Heart right ventricle (tissue), 16 donors: ENCODE measurements around the gene GRK5. TPM values are rescaled to one million over a fixed set of nuclear protein-coding genes. Genes with fewer than 3 reads are reported as not detected.
A peak's percentile ranks its signal among the peaks of the same experiment; 100 is the strongest.

Source experiments
- ATAC-seq, 8 donors: fragments of 200-7000 bp; cut with Tn5 transposase; one replicate each; pipeline ENCODE4 v1.9.1; 2020; ENCODE audit warnings: mild to moderate bottlenecking in 8 of 8, moderate library complexity in 8 of 8, moderate number of reproducible peaks in 1 of 8
- DNase-seq, 2 donors: peaks; one replicate each; pipeline ENCODE4 v3.0.0-alpha.2; 2020
- H3K27ac ChIP-seq, 10 donors: fragments of 200-600 bp; sonication (generic) in 2 of 10; one replicate each; pipeline versions ENCODE4 v1.5.0 to v1.8.0; 2020 to 2022; ENCODE audit warnings: mild to moderate bottlenecking in 3 of 10
- H3K27me3 ChIP-seq, 7 donors: fragments of 200-600 bp; one replicate each; pipeline ENCODE4 v1.8.0; 2021 to 2022; ENCODE audit warnings: mild to moderate bottlenecking in 2 of 7
- H3K36me3 ChIP-seq, 9 donors: fragments of 200-600 bp; sonication (generic) in 1 of 9; one replicate each; pipeline versions ENCODE4 v1.5.0 to v1.8.0; 2020 to 2022; ENCODE audit warnings: mild to moderate bottlenecking in 2 of 9
- H3K4me1 ChIP-seq, 9 donors: fragments of 200-600 bp; sonication (generic) in 1 of 9; one replicate each; pipeline versions ENCODE4 v1.5.0 to v1.8.0; 2020 to 2022; ENCODE audit warnings: mild to moderate bottlenecking in 4 of 9
- H3K4me3 ChIP-seq, 10 donors: fragments of 200-600 bp; sonication (generic) in 2 of 10; one replicate each; pipeline versions ENCODE4 v1.5.0 to v1.8.0; 2020 to 2022; ENCODE audit warnings: mild to moderate bottlenecking in 7 of 10, moderate library complexity in 2 of 10
- H3K9me3 ChIP-seq, 11 donors: fragments of 200-600 bp in 10 of 11; sonication (generic) in 2 of 11; one replicate each; pipeline versions ENCODE4 v1.5.0 to v1.8.0; 2013 to 2022; ENCODE audit warnings: mild to moderate bottlenecking in 2 of 11, control low read depth in 1 of 11, moderate library complexity in 1 of 11
- WGBS, 2 donors: extraction: QIAGEN DNeasy Blood & Tissue Kit; methylation state at CpG; one replicate each; pipeline ENCODE4 v1.1.7; 2013; ENCODE audit warnings: inconsistent platforms in 1 of 2; 5-methylcytosine and 5-hydroxymethylcytosine counted together
- intact Hi-C, 10 donors: fragments of 100-400 bp; cut with DNase I; formaldehyde crosslinking; loops; one replicate each; pipeline versions ENCODE4 v1.11.1 to v1.14.2; 2022
- polyA plus RNA-seq, 2 donors: library from polyadenylated mRNA; stranded (reverse); fragments of 200-250 nt; gene quantifications; one replicate each; pipeline ENCODE4 v1.2.3, GENCODE V29; 2013
- total RNA-seq, 10 donors: library from RNA; stranded (reverse); fragmentation: NEBNext Ultra II Directional in 3 of 10; extraction: Animal tissue kit (Norgen Biotek cat#: 25700) in 3 of 10; gene quantifications; one replicate each; pipeline versions ENCODE4 v1.2.1 to v1.2.4, GENCODE V29; 2021 to 2023
- TF ChIP-seq, protein P1 (sequence below), 9 donors: fragments of 200-600 bp; sonication (generic) in 2 of 9; IDR thresholded peaks; one replicate each; pipeline versions ENCODE4 v1.5.0 to v1.8.0; 2021 to 2022; ENCODE audit warnings: antibody characterized with exemption in 9 of 9, mild to moderate bottlenecking in 5 of 9, moderate library complexity in 1 of 9
- donor health status: Arrhythmogenic right ventricular cardiomyopathy.
- donor health status: ischemic (EF 13 %, LVEDD 7.1; RV severe dilation, severe dysfunction).
- donor health status: healthy with polysubstance abuse.
- donor health status: DM: no; HTN: yes; CAD: no.
- donor health status: DM: no; HTN: no; CAD: no.
- donor health status: ischemic (EF 25% LVEDD 6.9; RV normal size, moderate dysfunction).
- donor health status: ischemic (EF 25% LVEDD 5.7; RV mildly dilated, moderate dysfunction).
- donor health status: healthy.
- donor health status: DM: yes; HTN: yes; CAD: no.
- donor health status: Ischemic cardiomyopathy.
- donor health status: ischemic (EF 35%, LVEDD 5.7; RV mildly dilated, moderate dysfunction).
- donor health status: nonischemic (EF 11% LVEDD 7.7; RV severe dilation, severe dysfunction).
- donor health status: DM: yes; HTN: yes; CAD: no.
- donor health status: PGD.
- donor health status: ischemic (EF 29% LVEDD 5.4; RV normal size, mild dysfunction).
- donor health status: nonischemic (EF 23%, LVEDD 6.1; RV moderate dilation, normal function).

GRK5 gene
- total and polyA plus RNA-seq, 12 donors = 11.8 to 80.5 (median 26.6) TPM

DNA sequence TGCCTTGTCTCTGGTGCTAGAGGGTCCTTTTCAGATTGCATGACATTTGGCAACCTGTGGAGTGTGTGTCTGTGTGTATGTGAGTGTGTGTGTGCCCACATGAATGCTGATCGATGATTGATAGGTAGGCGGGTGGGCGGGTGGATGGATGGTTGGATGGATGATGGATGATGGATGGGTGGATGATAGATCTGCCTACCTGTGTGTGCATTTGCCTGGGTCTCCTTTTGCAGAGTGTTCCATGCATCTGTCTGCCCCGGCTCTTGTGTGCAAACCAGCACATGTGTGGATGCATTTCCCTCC, 235.3 kb downstream of the GRK5 start:
- Histone ChIP-seq H3K36me3 (peaks cover 0 to 73% (median 8%) of the 10 kb centered on the region in 9 donors), H3K27me3 (no peaks in the 10 kb centered on the region), H3K4me3 (no peak overlapping the region), H3K9me3 (no peaks in the 10 kb centered on the region), H3K27ac (peak overlapping the region in 6 of 10 donors; percentile 52 to 90 (median 84)), H3K4me1 (peaks cover 11 to 51% (median 29%) of the 10 kb centered on the region in 9 donors)
- intact Hi-C loops = loop anchor here in 1 of 10 donors (10.0 kb wide), 1 partner anchor 238 kb away; the partner anchor contains the start of gene GRK5
- 95 to 99% methylated on average over 4 of the region's 4 CpGs for WGBS, 2 donors
- no peak for ATAC-seq
- no peak for DNase-seq
- TF ChIP-seq, protein P1, sequence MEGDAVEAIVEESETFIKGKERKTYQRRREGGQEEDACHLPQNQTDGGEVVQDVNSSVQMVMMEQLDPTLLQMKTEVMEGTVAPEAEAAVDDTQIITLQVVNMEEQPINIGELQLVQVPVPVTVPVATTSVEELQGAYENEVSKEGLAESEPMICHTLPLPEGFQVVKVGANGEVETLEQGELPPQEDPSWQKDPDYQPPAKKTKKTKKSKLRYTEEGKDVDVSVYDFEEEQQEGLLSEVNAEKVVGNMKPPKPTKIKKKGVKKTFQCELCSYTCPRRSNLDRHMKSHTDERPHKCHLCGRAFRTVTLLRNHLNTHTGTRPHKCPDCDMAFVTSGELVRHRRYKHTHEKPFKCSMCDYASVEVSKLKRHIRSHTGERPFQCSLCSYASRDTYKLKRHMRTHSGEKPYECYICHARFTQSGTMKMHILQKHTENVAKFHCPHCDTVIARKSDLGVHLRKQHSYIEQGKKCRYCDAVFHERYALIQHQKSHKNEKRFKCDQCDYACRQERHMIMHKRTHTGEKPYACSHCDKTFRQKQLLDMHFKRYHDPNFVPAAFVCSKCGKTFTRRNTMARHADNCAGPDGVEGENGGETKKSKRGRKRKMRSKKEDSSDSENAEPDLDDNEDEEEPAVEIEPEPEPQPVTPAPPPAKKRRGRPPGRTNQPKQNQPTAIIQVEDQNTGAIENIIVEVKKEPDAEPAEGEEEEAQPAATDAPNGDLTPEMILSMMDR (IDR thresholded peaks at IDR 0.05) = no peak

DNA sequence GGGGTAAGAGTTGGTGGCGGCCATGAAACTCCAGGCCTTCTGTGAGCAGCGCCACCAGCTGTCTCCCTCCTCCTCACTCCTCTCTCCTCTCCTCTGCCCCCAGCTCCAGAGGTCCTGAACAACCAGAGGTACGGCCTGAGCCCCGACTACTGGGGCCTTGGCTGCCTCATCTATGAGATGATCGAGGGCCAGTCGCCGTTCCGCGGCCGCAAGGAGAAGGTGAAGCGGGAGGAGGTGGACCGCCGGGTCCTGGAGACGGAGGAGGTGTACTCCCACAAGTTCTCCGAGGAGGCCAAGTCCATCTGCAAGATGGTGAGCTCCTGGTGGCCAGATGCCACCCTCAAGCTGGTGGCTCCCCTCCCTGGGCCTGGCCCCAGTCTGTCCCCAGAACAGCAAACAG, 236.1 kb downstream of the GRK5 start:
- WGBS, 2 donors = 95 to 98% methylated on average over 15 of the region's 15 CpGs
- H3K27me3 ChIP-seq = no peaks in the 10 kb centered on the region
- TF ChIP-seq, protein P1 (IDR thresholded peaks at IDR 0.05) = no peak
- H3K4me1 ChIP-seq = peaks cover 11 to 51% (median 29%) of the 10 kb centered on the region in 9 donors
- no peak for DNase-seq
- intact Hi-C loops = loop anchor here in 1 of 10 donors (10.0 kb wide), 1 partner anchor 239 kb away; the partner anchor contains the start of gene GRK5
- H3K4me3 ChIP-seq = no peak overlapping the region
- no peaks in the 10 kb centered on the region for H3K9me3 ChIP-seq
- H3K27ac ChIP-seq = peak overlapping the region in 7 of 10 donors; percentile 39 to 68 (median 52)
- peaks cover 0 to 73% (median 8%) of the 10 kb centered on the region in 9 donors for H3K36me3 ChIP-seq
- no peak for ATAC-seq

DNA sequence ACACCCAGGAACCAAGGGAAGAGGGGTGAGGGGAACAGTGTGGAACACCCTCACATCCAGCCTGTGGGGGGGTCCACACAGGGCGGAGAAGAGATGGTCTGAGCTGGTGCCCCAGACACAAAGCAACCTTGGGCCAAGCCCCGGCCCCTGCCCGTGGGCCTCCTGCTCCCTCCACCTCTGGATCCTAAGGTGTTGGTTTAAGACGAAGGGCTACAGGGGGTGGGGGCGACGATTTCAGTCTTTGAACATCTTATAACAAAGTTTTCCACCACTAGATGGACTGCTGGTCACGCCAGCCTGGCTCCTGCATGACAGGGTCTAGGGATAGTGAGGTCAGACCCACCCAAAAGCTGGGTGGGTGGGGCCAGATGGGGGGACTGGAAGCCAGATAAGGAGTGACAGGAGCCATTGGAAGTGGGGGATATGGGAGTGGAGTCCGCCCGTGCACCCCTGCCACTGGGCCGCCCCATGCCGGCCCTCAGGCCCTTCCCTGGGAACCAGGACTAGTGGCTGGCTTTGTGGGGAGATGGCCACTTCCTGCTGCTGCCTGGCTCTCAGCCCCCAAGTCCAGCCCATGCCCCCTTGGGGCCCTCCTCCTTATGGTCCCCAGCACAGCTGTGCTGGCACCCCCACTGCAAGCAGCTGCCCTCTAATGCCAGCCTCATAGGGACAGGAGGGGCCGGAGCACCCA, 236.7 kb downstream of the GRK5 start:
- peaks cover 0 to 73% (median 9%) of the 10 kb centered on the region in 9 donors for H3K36me3 ChIP-seq
- 94% methylated on average over 12 of the region's 12 CpGs for WGBS, 2 donors
- peak overlapping the region in 8 of 10 donors; percentile 1 to 68 (median 51) for H3K27ac ChIP-seq
- TF ChIP-seq, protein P1 (IDR thresholded peaks at IDR 0.05) = no peak
- no peak overlapping the region for H3K4me3 ChIP-seq
- DNase-seq (no peak), ATAC-seq (no peak)
- no peaks in the 10 kb centered on the region for H3K9me3 ChIP-seq
- H3K4me1 ChIP-seq = peaks cover 11 to 52% (median 29%) of the 10 kb centered on the region in 9 donors
- H3K27me3 ChIP-seq = no peaks in the 10 kb centered on the region
- intact Hi-C loops = loop anchor here in 6 of 10 donors (2.0 to 10.0 kb wide), 3 partner anchors 237 to 245 kb away; partner anchors contain the start of gene GRK5 (in 2 of the 6)

DNA sequence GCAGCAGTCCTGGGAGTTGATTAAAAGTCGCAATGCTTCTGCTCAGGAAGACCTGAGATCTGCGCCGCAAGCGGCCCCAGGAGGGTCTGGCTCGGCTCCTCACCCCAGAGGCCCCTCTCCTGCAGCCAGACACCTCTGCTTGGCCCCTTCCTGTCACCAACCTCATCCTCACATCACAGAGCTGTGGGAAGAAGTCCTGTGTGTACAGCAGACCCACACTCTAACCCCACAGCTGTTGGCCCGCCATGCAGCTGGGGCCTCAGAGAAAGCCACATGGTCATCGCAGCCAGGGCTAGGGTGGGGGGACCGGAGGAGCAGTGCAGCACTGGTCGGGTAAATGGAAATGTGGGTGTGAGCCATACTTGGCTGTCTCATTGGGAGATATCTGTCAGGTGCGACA, 237.5 kb downstream of the GRK5 start:
- H3K4me1 ChIP-seq = peaks cover 11 to 60% (median 29%) of the 10 kb centered on the region in 9 donors
- peaks cover 0 to 73% (median 9%) of the 10 kb centered on the region in 9 donors for H3K36me3 ChIP-seq
- 71 to 73% methylated on average over 10 of the region's 10 CpGs for WGBS, 2 donors
- peak overlapping the region in 7 of 10 donors; percentile 39 to 68 (median 50) for H3K27ac ChIP-seq
- intact Hi-C loops = loop anchor here in 9 of 10 donors (1.0 to 10.0 kb wide), 5 partner anchors 238 to 246 kb away; partner anchors contain the start of gene GRK5 (in 2 of the 9)
- no peak overlapping the region for H3K4me3 ChIP-seq
- peak in 5 of 8 donors; percentile 3 to 18 (median 15) for ATAC-seq
- H3K9me3 ChIP-seq = no peaks in the 10 kb centered on the region
- DNase-seq = no peak
- H3K27me3 ChIP-seq = no peaks in the 10 kb centered on the region
- TF ChIP-seq, protein P1 (IDR thresholded peaks at IDR 0.05) = no peak
